HG02588 (cell line): Measurements from ENCODE around the gene APRT.
A peak's percentile ranks its signal among the peaks of the same experiment; 100 is the strongest.

ENCODE experiments used
- ATAC-seq: cut with Tn5 transposase; IDR thresholded peaks from one replicate; pipeline ENCODE4 v1.9.1; 2021; ENCODE audit warnings: mild to moderate bottlenecking, moderate library complexity; ENCODE audit not compliant: unreplicated experiment

Gene APRT

GRCh38 chr16:88809068-88809675, 2.6 kb downstream of the APRT start:
- ATAC-seq: no peak

GRCh38 chr16:88807626-88808453, 3.9 kb downstream of the APRT start:
- no peak for ATAC-seq

GRCh38 chr16:88807142-88807625, 4.5 kb downstream of the APRT start:
- no peak for ATAC-seq

- no peak for ATAC-seq
Measured at GRCh38 chr16:88806491-88807111, 5.1 kb downstream of the APRT start.

GRCh38 chr16:88805887-88806393, 5.8 kb downstream of the APRT start:
- no peak for ATAC-seq

- ATAC-seq: no peak
Measured at GRCh38 chr16:88805340-88805715, 6.4 kb downstream of the APRT start.

GRCh38 chr16:88804552-88805339, 7.0 kb downstream of the APRT start:
- ATAC-seq: no peak

- ATAC-seq: no peak
Measured at GRCh38 chr16:88804173-88804551, 7.6 kb downstream of the APRT start.

- peak; percentile 62 for ATAC-seq
Measured at GRCh38 chr16:88803264-88803987, 8.3 kb downstream of the APRT start, which contains the start of gene CDT1. TSS of gene CDT1 (plus strand) at chr16:88803789. CDS start at chr16:88803832, 43 bp downstream.

- ATAC-seq: no peak
Measured at GRCh38 chr16:88800277-88800592, 11.5 kb downstream of the APRT start.

GRCh38 chr16:88799569-88800276, 12.0 kb downstream of the APRT start:
- no peak for ATAC-seq

- ATAC-seq: no peak
Measured at GRCh38 chr16:88798772-88799455, 12.8 kb downstream of the APRT start.

- no peak for ATAC-seq
Measured at GRCh38 chr16:88798073-88798472, 13.7 kb downstream of the APRT start.

- ATAC-seq: no peak
Measured at GRCh38 chr16:88796278-88796677, 15.4 kb downstream of the APRT start.

GRCh38 chr16:88793251-88793954, 18.3 kb downstream of the APRT start:
- no peak for ATAC-seq

- ATAC-seq: no peak
Measured at GRCh38 chr16:88792668-88793250, 19.0 kb downstream of the APRT start.

GRCh38 chr16:88792078-88792550, 19.6 kb downstream of the APRT start:
- ATAC-seq: no peak
